Activated T-cell treated with anti-CD3 and anti-CD28 coated beads for 4 hours (primary cell): ENCODE results near the gene KIF23.

Source experiments
- DNase-seq: peaks from one replicate; pipeline ENCODE4 v3.0.0-alpha.2; 2020

Gene KIF23

GRCh38 chr15:69497667-69498066, 83.5 kb downstream of the KIF23 start:
- DNase-seq: no peak
